Kidney epithelial cell (primary cell): ENCODE measurements around the gene TBCE. TPM values are rescaled to one million over a fixed set of nuclear protein-coding genes. Genes with fewer than 3 reads are reported as not detected.

Experiments
- DNase-seq: peaks from one replicate; pipeline ENCODE4 v3.0.0-alpha.2; 2010; ENCODE audit warnings: low read depth
- H3K27me3 ChIP-seq: 2 replicates; pipeline ENCODE4 v1.6.0; 2011; ENCODE audit warnings: low read length; ENCODE audit not compliant: control insufficient read depth, insufficient read depth
- H3K36me3 ChIP-seq: 2 replicates; pipeline ENCODE4 v1.5.1; 2011; ENCODE audit warnings: low read length; ENCODE audit not compliant: control insufficient read depth, insufficient read depth
- H3K4me3 ChIP-seq: 2 replicates; pipeline ENCODE4 v1.5.1; 2011; ENCODE audit warnings: low read depth, mild to moderate bottlenecking, control low read depth, low read length
- CTCF ChIP-seq: IDR thresholded peaks from 2 replicates; pipeline ENCODE4 v1.5.1; 2011; ENCODE audit warnings: mild to moderate bottlenecking, moderate library complexity, low read length, control low read depth, inconsistent platforms; ENCODE audit not compliant: insufficient read depth, poor library complexity, severe bottlenecking
- total RNA-seq: library from RNA; depleted of rRNA; stranded (reverse); fragments of >200 nt; gene quantifications from 2 replicates; pipeline ENCODE4 v1.2.3, GENCODE V29; 2015

The TBCE gene
- total RNA-seq, 1 donor from 2014 or later = 24.7 TPM

GRCh38 chr1:235391874-235392273, 24.6 kb downstream of the TBCE start:
- no peak for TF ChIP-seq CTCF
- Histone ChIP-seq H3K36me3 (no peaks in the 10 kb centered on the region), H3K4me3 (no peak overlapping the region), H3K27me3 (no peaks in the 10 kb centered on the region)
- no peak for DNase-seq

DNA sequence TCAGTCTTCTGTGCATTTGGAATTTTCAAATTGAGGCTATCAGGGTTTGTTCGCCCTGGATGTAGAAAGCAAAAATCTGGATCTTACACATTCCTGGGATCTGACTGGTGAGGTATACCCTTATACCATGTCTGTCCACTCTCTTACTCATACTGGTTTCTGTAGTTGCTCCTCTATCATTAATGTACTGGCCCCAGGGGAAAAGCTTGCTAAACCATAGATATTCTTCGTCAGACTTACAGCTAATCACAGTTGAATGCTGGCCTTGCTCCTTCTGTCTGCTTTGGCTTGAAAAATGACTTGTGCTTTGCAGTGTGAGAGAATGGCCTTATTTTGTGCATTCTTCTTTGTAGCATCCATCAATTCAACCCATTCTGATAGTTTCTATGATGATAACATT, 30.5 kb downstream of the TBCE start:
- H3K27me3 ChIP-seq = no peaks in the 10 kb centered on the region
- no peak overlapping the region for H3K4me3 ChIP-seq
- no peak for DNase-seq
- H3K36me3 ChIP-seq = no peaks in the 10 kb centered on the region
- no peak for TF ChIP-seq CTCF

DNA sequence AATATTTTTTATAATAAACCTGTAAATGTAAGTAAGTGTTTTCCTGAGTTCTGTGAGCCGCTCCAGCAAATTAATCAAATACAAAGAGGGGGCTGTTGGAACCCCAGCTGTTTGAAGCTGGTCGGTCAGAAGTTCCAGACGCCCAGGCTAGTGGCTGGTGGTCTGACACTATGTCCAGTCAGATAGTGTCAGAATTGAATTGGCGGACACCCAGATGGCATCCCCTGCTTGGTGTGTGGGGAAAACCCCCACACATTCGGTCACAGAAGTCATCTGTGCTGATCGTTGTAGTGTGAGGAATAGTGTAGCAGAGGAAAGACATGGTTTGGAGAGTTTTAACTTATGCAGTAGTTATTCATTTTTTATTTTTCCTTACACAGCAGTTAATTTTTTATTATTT, 32.4 kb downstream of the TBCE start:
- Histone ChIP-seq H3K4me3 (no peak overlapping the region), H3K36me3 (no peaks in the 10 kb centered on the region), H3K27me3 (no peaks in the 10 kb centered on the region)
- no peak for DNase-seq
- no peak for TF ChIP-seq CTCF

DNA sequence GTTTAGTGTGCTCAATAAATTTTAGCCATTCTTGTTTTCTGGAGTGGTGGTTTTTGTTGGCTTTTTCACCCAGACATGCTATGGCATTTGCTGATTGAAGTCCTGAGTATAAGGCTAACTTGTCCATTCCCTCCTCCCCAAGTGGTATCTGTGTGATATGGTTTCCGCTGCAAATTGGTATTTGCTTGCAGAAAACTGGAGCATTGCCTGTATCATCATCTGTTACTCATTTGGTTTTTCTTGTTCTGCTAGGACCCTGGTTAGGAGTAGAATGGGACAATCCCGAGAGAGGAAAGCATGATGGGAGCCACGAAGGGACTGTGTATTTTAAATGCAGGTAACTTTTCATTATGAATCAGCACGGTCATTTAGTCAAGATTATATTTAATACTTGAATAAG, 34.0 kb downstream of the TBCE start:
- Histone ChIP-seq H3K36me3 (no peaks in the 10 kb centered on the region), H3K4me3 (no peak overlapping the region), H3K27me3 (no peaks in the 10 kb centered on the region)
- no peak for TF ChIP-seq CTCF
- no peak for DNase-seq

DNA sequence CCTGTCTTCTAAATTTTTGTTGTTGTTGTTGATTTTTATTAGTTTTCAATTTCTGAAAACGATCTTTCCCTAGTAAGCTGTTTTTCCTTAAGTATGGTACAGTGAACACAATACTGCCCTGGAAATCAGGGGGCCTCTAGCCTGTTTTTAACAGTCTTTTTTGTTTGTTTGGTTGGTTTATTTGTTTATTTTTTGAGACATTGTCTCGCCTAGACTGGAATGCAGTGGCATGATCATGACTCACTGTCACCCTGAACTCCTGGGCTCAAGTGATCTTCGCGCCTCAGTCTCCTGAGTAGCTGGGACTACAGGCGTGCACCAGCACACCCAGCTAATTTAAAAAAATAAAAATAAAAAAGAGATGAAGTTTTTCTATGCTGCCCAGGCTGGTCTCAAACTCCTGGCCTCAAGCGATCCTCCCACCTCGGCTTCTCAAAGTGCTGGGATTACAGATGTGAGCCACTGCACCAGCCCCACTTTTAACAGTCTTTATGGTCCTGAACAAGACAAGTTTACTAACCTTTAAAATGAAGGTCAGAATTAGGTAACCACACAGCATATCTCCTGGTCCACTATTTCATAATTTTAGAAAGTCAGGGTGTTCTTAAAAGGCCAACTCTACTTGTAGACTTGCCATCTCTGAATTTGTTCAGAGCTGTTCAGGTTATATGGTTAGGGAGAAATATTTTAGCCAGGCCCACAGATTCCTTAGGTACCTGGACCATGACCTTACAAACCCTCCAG, 35.4 kb downstream of the TBCE start:
- no peak for DNase-seq
- no peak for TF ChIP-seq CTCF
- no peak overlapping the region for H3K4me3 ChIP-seq
- H3K36me3 ChIP-seq = no peaks in the 10 kb centered on the region
- no peaks in the 10 kb centered on the region for H3K27me3 ChIP-seq

DNA sequence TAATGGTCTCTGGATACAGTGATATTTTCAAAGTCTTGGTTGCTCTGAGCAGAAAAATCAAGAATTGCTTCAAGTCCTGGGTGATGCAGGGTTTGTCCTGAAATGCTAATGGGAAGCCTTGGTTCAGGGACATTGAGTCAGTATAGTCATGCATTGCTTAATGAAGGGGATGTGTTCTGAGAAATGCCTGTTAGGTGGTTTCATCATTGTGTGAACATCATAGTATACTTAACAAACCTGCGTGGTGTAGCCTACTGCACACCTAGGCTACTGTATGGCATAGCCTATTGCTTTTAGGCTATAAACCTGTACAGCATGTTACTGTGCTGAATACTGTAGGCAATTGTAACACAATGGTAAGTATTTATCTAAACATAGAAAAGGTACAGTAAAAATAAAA, 36.4 kb downstream of the TBCE start:
- Histone ChIP-seq H3K4me3 (no peak overlapping the region), H3K27me3 (no peaks in the 10 kb centered on the region), H3K36me3 (no peaks in the 10 kb centered on the region)
- DNase-seq = no peak
- no peak for TF ChIP-seq CTCF
